ENCODE results near the gene FHOD3. TPM values are rescaled to one million over a fixed set of nuclear protein-coding genes. Genes with fewer than 3 reads are reported as not detected.
A peak's percentile ranks its signal among the peaks of the same experiment; 100 is the strongest.

Gene FHOD3
- total RNA-seq, 1 experiment from 2014 or later: 43.0 TPM

- no peak for DNase-seq (ENCODE audit: low read depth)
These were observed 212.2 kb downstream of the FHOD3 start for GRCh38 chr18:36509646-36510197.

- no peak for DNase-seq (ENCODE audit: low read depth)
These were observed 214.4 kb downstream of the FHOD3 start for GRCh38 chr18:36511791-36512352.

GRCh38 chr18:36513556-36513955 lies 216.0 kb downstream of the FHOD3 start:
- DNase-seq (ENCODE audit: low read depth): no peak

- no peak for DNase-seq (ENCODE audit: low read depth)
These were observed 217.3 kb downstream of the FHOD3 start for GRCh38 chr18:36514778-36515177.

GRCh38 chr18:36516258-36516657 lies 218.7 kb downstream of the FHOD3 start:
- DNase-seq (ENCODE audit: low read depth): no peak

- DNase-seq (ENCODE audit: low read depth): no peak
These were observed 219.2 kb downstream of the FHOD3 start for GRCh38 chr18:36516726-36517125.

DNA sequence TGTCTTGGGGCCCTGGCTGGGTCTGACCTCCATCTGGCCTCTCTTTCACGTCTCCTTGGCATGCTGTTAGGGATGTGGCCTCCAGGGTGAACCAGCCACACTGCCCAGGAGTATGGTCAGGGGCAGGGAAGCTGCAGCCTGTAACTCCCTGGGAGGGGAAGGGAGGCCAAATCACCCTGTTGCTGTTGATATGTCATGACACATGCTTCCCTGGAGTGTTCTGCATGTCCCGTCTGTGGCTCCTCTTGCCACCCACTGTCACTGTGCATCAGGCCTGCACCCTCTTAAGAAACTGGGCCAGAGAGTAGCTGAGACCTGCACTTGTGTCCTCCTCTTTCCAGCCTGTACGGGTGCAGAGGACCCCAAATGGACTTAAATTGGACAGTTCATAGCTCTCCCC lies 221.3 kb downstream of the FHOD3 start:
- peak; percentile 43 for DNase-seq (ENCODE audit: low read depth)

DNA sequence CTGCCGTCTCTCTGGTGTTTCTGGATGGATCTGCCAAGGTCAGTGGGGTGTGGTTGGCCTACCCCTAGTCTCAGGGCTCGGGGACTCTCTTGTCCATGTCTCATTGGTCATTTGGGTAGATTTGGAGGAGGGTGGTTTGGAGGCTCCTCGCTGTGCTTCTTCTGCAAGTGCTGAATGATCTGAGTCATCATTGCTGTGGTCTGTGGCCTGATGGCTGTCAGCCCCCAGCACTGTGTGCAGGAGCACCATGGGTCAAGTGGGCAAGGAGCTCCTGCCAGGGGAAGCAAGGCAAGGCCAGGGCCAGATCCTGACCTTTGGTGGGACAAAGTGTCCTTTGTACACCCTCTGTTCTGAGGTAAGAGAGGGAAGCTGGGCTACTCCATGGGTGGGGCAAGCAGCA lies 221.8 kb downstream of the FHOD3 start:
- DNase-seq (ENCODE audit: low read depth): peak; percentile 82

- DNase-seq (ENCODE audit: low read depth): no peak
These were observed 225.0 kb downstream of the FHOD3 start for GRCh38 chr18:36522509-36522908.

GRCh38 chr18:36525913-36526312 lies 228.4 kb downstream of the FHOD3 start:
- no peak for DNase-seq (ENCODE audit: low read depth)

DNA sequence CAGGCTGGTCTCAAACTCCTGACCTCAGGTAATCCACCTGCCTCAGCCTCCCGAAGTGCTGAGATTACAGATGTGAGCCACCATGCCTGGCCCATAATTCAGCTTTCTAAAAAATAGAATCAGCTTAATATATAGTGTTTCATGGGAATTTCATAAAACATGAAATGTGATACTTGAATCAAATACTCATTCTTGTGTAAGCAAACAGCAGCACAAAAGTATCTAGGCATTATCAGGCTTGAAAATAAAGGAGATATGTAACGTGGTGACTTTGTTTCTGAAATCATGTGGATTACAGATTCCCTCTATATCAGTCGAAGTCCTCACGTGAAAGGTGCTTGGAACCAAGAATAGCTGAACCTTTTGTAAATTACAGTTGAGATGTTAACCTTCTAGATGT lies 229.1 kb downstream of the FHOD3 start:
- no peak for DNase-seq (ENCODE audit: low read depth)

DNA sequence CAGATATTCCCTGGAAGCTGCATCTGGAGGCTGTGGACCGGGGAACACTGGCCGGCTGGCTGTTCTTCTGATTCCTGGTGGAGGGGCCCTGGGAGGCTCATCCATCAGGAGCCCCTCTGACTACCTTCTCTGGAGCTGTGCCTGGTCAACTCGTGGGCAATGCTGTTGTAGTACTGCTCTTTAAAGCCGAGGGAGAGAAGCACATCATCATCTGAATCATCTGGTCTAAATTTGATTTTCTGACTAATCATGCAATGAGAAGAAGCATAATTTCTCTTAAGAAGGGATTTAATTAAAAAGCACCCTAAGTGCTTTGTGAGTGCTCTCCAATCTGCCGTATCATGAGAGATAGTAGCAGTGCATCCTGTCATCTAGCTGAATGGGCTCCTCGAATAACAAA lies 229.5 kb downstream of the FHOD3 start:
- no peak for DNase-seq (ENCODE audit: low read depth)

DNA sequence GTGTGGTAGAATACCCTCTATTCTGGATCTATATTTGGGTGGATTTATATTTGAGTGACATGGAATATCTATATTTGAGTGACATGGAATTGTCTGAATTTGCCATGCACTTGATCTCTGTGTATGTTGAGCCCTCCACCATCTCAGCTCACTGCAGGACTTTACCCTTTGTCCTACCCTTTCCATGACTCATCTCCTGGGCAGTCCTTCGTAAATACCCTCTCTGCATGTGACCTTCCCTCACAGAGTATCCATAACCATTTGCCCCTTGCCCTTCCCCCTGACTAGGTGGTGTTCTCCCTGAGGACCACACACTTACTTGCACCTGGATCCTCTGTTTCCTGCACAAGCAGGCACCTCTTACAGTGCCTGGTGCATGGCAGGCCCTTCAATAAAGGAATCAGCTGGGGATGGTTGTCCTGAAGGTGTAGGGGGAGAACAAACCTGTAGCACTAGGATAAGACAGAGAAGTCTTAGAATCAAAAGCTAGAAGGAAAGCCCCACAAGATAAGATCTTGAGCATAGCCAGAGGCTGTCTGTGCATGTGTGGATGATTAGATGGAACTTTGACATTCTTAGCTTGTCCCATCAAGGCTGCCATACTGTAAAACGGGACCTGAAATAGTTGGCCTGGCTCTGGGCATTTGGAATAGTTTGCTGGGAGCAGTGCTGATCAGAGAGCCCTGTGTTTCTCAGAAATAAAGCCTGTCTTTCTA lies 230.4 kb downstream of the FHOD3 start:
- DNase-seq (ENCODE audit: low read depth): no peak

GRCh38 chr18:36529747-36530146 lies 232.2 kb downstream of the FHOD3 start:
- no peak for DNase-seq (ENCODE audit: low read depth)

GRCh38 chr18:36530676-36531405 lies 233.3 kb downstream of the FHOD3 start:
- DNase-seq (ENCODE audit: low read depth): no peak

DNA sequence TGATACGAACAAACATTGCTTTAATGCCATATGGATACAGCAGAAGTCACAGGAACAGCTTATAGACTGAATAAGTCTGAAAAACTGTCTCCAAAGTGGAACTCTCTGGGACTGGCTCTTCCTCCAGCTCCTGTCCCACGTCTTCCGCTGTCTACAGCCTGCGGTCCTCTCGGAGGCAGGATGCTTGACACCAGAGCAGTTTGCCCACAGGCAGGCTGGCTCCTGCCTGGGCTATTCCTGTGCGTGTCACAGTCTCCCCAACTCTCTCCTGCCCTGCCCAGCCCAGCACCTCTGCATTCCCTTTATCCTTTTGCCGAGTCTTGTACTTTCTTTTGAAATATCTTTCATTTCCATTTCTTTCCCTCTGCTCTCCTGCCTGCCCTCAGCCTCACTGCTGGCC lies 234.1 kb downstream of the FHOD3 start:
- no peak for DNase-seq (ENCODE audit: low read depth)

DNA sequence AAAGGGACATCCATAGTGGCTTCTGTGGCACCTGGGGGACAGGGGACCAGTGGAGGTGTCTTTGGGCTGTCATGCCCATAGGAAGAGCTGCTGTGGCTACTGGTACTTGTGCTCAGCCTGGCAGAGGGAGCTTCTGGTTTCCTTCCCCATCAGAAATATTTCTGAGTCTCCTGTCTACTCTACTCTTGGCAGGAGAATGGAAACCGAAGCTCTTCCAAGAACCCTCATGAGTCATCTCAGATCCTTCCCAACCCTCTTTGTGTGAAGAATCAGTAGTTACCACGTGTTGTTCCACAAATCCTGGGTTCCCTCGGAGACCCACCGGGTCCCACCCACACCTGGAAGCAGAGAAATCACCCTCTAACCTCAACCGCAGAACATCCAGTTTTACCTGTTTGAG lies 234.9 kb downstream of the FHOD3 start:
- DNase-seq (ENCODE audit: low read depth): peak; percentile 77

DNA sequence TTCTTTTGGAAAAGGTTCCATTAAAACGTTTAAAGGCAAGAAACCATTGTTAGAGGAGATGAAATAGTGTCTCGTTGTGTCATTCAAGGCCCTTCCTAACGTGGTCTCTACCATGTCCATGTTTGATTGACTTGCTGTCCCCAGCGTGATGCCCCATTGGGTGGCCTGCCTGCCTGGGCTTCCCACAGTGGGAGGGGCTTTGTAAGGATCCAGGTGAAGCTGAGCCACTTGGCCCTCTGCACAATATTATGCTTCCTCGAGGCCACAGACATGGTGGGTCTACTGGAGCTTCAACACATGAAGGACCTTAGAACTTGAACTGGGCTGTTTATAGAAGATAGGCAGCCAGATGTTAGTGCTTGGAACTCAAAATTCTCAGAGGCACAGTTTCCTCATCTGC lies 235.3 kb downstream of the FHOD3 start:
- no peak for DNase-seq (ENCODE audit: low read depth)

- DNase-seq (ENCODE audit: low read depth): peak; percentile 8
These were observed 236.1 kb downstream of the FHOD3 start for GRCh38 chr18:36533446-36534153.

DNA sequence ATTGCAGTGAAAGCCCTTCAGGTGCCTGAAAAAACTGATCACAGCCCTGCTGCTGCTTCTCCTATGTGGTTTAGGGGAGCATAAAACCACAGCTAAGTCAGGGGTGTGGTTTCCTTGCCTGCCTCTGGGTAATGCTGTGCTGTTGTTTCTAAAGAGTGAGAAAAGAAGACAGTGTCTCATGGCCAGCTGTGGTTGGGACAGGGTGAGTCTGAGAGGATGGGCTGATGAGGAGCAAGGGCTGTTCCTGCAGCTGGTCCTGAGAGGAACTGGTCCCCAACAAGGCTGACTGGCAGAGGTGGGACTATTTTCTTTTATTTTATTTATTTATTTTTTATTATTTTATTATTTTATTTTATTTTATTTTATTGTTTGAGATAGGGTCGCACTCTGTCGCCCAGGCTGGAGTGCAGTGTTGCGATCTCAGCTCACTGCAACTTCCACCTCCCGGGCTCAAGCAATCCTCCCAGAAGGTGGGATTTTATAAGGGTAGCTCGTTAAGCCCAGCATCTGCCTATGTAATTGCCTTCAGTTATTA lies 236.7 kb downstream of the FHOD3 start:
- no peak for DNase-seq (ENCODE audit: low read depth)

DNA sequence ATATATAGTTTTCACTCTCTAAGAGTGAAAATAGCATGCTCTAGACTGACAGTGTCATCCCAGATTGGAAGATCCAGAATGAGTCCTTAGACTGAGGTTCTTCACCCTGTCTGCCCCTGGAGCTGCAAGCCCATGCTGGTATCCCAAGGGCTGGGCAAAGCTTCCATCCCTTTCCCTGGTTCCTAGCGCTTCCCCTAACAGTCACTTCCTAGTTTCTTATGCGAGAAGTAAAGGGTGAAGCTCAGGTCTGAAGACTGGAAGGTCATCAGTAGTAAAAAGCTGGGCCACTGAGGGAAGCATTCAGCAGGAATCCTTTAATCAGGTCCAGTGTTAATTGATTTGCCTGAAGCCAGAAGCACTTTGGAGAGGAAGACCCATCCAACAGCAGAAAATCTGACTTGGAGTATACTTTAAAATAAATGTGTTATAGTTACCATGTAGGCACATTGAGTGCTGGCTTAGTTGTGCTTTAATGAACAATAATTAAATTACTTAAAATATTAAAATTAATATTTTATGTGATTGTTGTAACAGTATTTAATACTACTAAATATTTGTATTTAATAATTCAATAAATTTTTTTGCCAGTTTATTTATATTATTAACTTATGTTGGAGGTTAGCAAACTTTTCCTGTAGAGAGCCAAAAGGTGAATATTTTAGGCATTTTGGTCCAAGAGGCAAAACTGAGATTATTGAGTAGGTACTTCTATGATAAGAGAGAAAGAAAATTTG lies 237.9 kb downstream of the FHOD3 start:
- no peak for DNase-seq (ENCODE audit: low read depth)

Data from HT1080 (cell line).